Cardiac fibroblast (primary cell): Measurements from ENCODE around the gene NLGN1.
A peak's percentile ranks its signal among the peaks of the same experiment; 100 is the strongest.

Experiments used
- DNase-seq, 2 donors: peaks; one replicate each; pipeline versions ENCODE4 v3.0.0 to v3.0.0-alpha.2; 2010; ENCODE audit warnings: low read depth in 2 of 2
- H3K4me3 ChIP-seq, 2 donors: replicated peaks in 1 of 2; 1 replicate in 1 of 2; 2 replicates in 1 of 2; pipeline ENCODE4 v1.5.1; 2011; ENCODE audit warnings: low read depth in 2 of 2, low read length in 2 of 2, mild to moderate bottlenecking in 2 of 2, moderate library complexity in 1 of 2
- TF ChIP-seq, protein P1 (sequence below): IDR thresholded peaks from one replicate; pipeline ENCODE4 v1.5.1; 2011; ENCODE audit warnings: low read depth, mild to moderate bottlenecking, low read length, inconsistent platforms

Gene NLGN1

GRCh38 chr3:173403376-173403775, 5.8 kb downstream of the NLGN1 start:
- H3K4me3 ChIP-seq: no peak overlapping the region
- TF ChIP-seq, protein P1, sequence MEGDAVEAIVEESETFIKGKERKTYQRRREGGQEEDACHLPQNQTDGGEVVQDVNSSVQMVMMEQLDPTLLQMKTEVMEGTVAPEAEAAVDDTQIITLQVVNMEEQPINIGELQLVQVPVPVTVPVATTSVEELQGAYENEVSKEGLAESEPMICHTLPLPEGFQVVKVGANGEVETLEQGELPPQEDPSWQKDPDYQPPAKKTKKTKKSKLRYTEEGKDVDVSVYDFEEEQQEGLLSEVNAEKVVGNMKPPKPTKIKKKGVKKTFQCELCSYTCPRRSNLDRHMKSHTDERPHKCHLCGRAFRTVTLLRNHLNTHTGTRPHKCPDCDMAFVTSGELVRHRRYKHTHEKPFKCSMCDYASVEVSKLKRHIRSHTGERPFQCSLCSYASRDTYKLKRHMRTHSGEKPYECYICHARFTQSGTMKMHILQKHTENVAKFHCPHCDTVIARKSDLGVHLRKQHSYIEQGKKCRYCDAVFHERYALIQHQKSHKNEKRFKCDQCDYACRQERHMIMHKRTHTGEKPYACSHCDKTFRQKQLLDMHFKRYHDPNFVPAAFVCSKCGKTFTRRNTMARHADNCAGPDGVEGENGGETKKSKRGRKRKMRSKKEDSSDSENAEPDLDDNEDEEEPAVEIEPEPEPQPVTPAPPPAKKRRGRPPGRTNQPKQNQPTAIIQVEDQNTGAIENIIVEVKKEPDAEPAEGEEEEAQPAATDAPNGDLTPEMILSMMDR: no peak
- DNase-seq: peak in 1 of 2 donors; percentile 2

GRCh38 chr3:173404156-173404555, 6.6 kb downstream of the NLGN1 start:
- TF ChIP-seq, protein P1: no peak
- H3K4me3 ChIP-seq: no peak overlapping the region
- no peak for DNase-seq

GRCh38 chr3:173410436-173410835, 12.9 kb downstream of the NLGN1 start:
- no peak for DNase-seq
- no peak overlapping the region for H3K4me3 ChIP-seq
- TF ChIP-seq, protein P1: no peak

- peak in 1 of 2 donors; percentile 18 for DNase-seq
- TF ChIP-seq, protein P1: no peak
- H3K4me3 ChIP-seq: no peak overlapping the region
Observed at GRCh38 chr3:173410849-173411248, 13.3 kb downstream of the NLGN1 start.

DNA sequence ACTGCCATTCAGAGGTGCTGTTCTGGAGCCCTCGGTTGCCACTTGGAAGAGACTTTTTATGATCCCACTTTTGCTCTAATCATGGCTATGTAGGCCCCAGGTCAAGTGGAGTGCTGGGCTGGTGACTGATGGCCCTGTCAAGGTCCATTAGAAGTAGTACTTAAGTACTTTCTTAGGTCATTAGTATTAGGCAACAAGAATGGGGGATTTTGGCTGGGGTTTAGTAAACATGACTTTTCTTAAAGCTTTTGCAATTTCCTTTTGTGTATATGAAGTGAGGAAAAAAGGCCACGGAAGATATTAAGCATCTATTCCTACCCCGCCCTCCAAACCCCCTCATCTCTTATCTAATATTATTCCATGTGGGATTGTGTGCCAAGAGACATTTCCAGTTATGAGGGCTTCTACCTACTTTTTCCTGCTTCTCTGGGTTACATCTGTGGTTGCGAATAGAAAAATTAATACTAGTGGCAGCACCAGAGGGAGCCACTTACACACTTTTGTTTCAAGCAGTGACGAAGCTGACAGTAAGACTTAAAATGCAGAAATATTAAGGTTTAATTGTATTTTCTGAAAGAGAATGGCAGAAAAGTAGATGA, 13.9 kb downstream of the NLGN1 start:
- DNase-seq: peak; percentile 65 to 66
- TF ChIP-seq, protein P1: peak; percentile 45
- H3K4me3 ChIP-seq: no peak overlapping the region

GRCh38 chr3:173416070-173416469, 18.5 kb downstream of the NLGN1 start:
- H3K4me3 ChIP-seq: no peak overlapping the region
- DNase-seq: no peak
- TF ChIP-seq, protein P1: no peak

DNA sequence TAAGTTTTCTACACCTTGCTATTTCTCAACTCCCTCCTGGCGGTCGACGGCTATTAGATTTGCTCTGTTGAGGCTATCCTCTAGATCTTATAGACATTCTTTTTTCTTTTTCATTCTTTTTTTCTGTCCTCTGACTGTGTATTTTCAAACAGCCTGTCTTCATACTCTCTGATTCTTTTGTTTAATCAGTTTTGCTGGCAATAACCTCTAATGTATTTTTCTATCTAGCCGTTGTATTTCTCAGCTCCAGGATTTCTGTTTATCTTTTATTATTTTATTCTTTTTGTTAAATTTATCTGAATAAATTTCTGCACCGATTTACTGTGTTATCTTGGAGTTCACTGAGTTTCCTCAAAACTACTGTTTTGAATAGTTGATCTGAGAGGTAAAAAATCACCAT, 31.5 kb downstream of the NLGN1 start:
- no peak overlapping the region for H3K4me3 ChIP-seq
- no peak for DNase-seq
- TF ChIP-seq, protein P1: no peak
